ENCODE measurements around the gene TGM2.

DNA sequence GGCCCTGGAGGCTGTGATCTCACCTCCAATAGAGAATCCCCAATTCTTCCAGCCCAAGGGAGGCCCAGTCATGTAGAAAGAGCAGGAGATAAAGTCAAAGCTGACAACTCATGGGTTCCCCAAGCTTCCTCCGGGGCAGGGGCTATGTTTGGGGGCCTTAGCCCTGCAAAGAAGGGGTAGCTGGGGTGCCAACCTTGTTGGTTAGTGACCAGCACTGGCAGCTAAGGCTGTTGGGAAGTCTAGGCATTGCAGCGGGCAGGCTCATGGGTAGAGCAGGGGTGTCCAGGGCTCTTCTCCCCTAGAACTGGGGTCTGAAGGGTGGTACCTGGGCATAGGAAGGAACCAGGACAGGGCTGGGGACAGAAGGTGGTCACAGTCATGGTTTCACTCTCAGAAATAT is 36.4 kb downstream of the TGM2 start:
- TF ChIP-seq PBX3 (CRISPR knock-in tag; IDR thresholded peaks at IDR 0.05) (no peak), ZNF114 (tag by site-specific recombination; IDR thresholded peaks at IDR 0.05) (no peak), ZNF792 (tag by site-specific recombination; IDR thresholded peaks at IDR 0.05) (no peak), ZNF302 (tag by site-specific recombination; IDR thresholded peaks at IDR 0.05; ENCODE audit: low read depth) (no peak), ZNF10 (tag by site-specific recombination; IDR thresholded peaks at IDR 0.05) (no peak), ZNF488 (tag by site-specific recombination; IDR thresholded peaks at IDR 0.05) (no peak), HOXA7 (CRISPR knock-in tag; IDR thresholded peaks at IDR 0.05; ENCODE audit: borderline replicate concordance) (no peak), ZNF311 (tag by site-specific recombination; IDR thresholded peaks at IDR 0.05; ENCODE audit: borderline replicate concordance) (no peak), ZNF514 (tag by site-specific recombination; IDR thresholded peaks at IDR 0.05) (no peak), ATF2 (tag by site-specific recombination; IDR thresholded peaks at IDR 0.05; ENCODE audit: low read depth) (no peak)
- TF ChIP-seq, protein P1, sequence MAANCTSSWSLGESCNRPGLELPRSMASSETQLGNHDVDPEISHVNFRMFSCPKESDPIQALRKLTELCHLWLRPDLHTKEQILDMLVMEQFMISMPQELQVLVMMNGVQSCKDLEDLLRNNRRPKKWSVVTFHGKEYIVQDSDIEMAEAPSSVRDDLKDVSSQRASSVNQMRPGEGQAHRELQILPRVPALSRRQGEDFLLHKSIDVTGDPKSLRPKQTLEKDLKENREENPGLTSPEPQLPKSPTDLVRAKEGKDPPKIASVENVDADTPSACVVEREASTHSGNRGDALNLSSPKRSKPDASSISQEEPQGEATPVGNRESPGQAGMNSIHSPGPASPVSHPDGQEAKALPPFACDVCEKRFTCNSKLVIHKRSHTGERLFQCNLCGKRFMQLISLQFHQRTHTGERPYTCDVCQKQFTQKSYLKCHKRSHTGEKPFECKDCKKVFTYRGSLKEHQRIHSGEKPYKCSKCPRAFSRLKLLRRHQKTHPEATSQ (tag by site-specific recombination; IDR thresholded peaks at IDR 0.05) = no peak
- TF ChIP-seq, protein P2, sequence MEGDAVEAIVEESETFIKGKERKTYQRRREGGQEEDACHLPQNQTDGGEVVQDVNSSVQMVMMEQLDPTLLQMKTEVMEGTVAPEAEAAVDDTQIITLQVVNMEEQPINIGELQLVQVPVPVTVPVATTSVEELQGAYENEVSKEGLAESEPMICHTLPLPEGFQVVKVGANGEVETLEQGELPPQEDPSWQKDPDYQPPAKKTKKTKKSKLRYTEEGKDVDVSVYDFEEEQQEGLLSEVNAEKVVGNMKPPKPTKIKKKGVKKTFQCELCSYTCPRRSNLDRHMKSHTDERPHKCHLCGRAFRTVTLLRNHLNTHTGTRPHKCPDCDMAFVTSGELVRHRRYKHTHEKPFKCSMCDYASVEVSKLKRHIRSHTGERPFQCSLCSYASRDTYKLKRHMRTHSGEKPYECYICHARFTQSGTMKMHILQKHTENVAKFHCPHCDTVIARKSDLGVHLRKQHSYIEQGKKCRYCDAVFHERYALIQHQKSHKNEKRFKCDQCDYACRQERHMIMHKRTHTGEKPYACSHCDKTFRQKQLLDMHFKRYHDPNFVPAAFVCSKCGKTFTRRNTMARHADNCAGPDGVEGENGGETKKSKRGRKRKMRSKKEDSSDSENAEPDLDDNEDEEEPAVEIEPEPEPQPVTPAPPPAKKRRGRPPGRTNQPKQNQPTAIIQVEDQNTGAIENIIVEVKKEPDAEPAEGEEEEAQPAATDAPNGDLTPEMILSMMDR (tag by site-specific recombination; IDR thresholded peaks at IDR 0.05) = no peak
